NCI-H524 treated with DMSO at 0.1 percent for 48 hours (cell line): ENCODE results near the gene MORN1.

Experiments
- DNase-seq: peaks from one replicate; lab custom pipeline; 2025; lab: John Stamatoyannopoulos, UW

The MORN1 gene

GRCh38 chr1:2350911-2351655 lies 40.3 kb downstream of the MORN1 start:
- DNase-seq = no peak

- DNase-seq = no peak
Measured at GRCh38 chr1:2350501-2350900, 40.9 kb downstream of the MORN1 start.

- no peak for DNase-seq
Measured at GRCh38 chr1:2349806-2350205, 41.5 kb downstream of the MORN1 start.

GRCh38 chr1:2348346-2349325 lies 42.7 kb downstream of the MORN1 start:
- no peak for DNase-seq

- no peak for DNase-seq
Measured at GRCh38 chr1:2347896-2348295, 43.5 kb downstream of the MORN1 start.

GRCh38 chr1:2347409-2347785 lies 44.0 kb downstream of the MORN1 start:
- no peak for DNase-seq

- no peak for DNase-seq
Measured at GRCh38 chr1:2346691-2347408, 44.5 kb downstream of the MORN1 start.

- DNase-seq = no peak
Measured at GRCh38 chr1:2345297-2346075, 45.9 kb downstream of the MORN1 start.

- no peak for DNase-seq
Measured at GRCh38 chr1:2344744-2345296, 46.5 kb downstream of the MORN1 start.

- no peak for DNase-seq
Measured at GRCh38 chr1:2344121-2344681, 47.2 kb downstream of the MORN1 start.

GRCh38 chr1:2343023-2343935 lies 48.1 kb downstream of the MORN1 start:
- DNase-seq = no peak

- no peak for DNase-seq
Measured at GRCh38 chr1:2342384-2343022, 48.9 kb downstream of the MORN1 start.

GRCh38 chr1:2341706-2342383 lies 49.5 kb downstream of the MORN1 start:
- no peak for DNase-seq

GRCh38 chr1:2340918-2341254 lies 50.5 kb downstream of the MORN1 start:
- no peak for DNase-seq

- DNase-seq = no peak
Measured at GRCh38 chr1:2340086-2340917, 51.1 kb downstream of the MORN1 start.

GRCh38 chr1:2339206-2340085 lies 51.9 kb downstream of the MORN1 start:
- no peak for DNase-seq

GRCh38 chr1:2337501-2337900 lies 53.9 kb downstream of the MORN1 start:
- DNase-seq = no peak
